HL-60 (cell line): ENCODE data around the gene NMNAT2.

ENCODE experiments used
- DNase-seq, 2 experiments: peaks; one replicate each; pipeline ENCODE4 v3.0.0-alpha.2; 2010 to 2020; ENCODE audit warnings: low read depth in 1 of 2, low spot score in 1 of 2
- H3K27ac ChIP-seq: fragments of 250-450 bp; sonication (Bioruptor Pico); replicated peaks from 2 replicates; pipeline ENCODE4 v1.5.1; 2020; ENCODE audit warnings: mild to moderate bottlenecking, moderate library complexity
- H3K27me3 ChIP-seq: fragments of 250-450 bp; sonication (Bioruptor Pico); 2 replicates; pipeline ENCODE4 v1.5.1; 2021; ENCODE audit warnings: mild to moderate bottlenecking, moderate library complexity; ENCODE audit not compliant: insufficient read depth, poor library complexity, severe bottlenecking
- H3K4me3 ChIP-seq: replicated peaks from 2 replicates; pipeline ENCODE4 v1.5.1; 2011; ENCODE audit warnings: mild to moderate bottlenecking, control low read depth, low read length; ENCODE audit not compliant: insufficient read depth
- CTCF ChIP-seq: IDR thresholded peaks from one replicate; pipeline ENCODE4 v1.5.1; 2011; ENCODE audit warnings: low read length, control low read depth, inconsistent platforms; ENCODE audit not compliant: insufficient read depth
- GABPA ChIP-seq: IDR thresholded peaks from 2 replicates; pipeline ENCODE4 v1.6.1; 2012; ENCODE audit warnings: low read depth
- POLR2AphosphoS5 ChIP-seq: IDR thresholded peaks from 2 replicates; pipeline ENCODE4 v1.6.1; 2012; ENCODE audit warnings: low read depth
- REST ChIP-seq: IDR thresholded peaks from 2 replicates; pipeline ENCODE4 v1.6.1; 2012; ENCODE audit warnings: low read depth; ENCODE audit not compliant: insufficient replicate concordance
- SPI1 ChIP-seq: IDR thresholded peaks from 2 replicates; pipeline ENCODE4 v1.6.1; 2012; ENCODE audit warnings: low read depth, mild to moderate bottlenecking, borderline replicate concordance

Gene NMNAT2

GRCh38 chr1:183300395-183300794, 117.8 kb downstream of the NMNAT2 start:
- no peak for DNase-seq
- H3K4me3 ChIP-seq = no peak overlapping the region
- no peak overlapping the region for H3K27ac ChIP-seq
- TF ChIP-seq SPI1 = no peak
- no peak for TF ChIP-seq POLR2AphosphoS5
- TF ChIP-seq GABPA = no peak
- no peak for TF ChIP-seq CTCF
- no peak for TF ChIP-seq REST
- no peaks in the 10 kb centered on the region for H3K27me3 ChIP-seq

GRCh38 chr1:183296782-183297181, 121.4 kb downstream of the NMNAT2 start:
- no peaks in the 10 kb centered on the region for H3K27me3 ChIP-seq
- DNase-seq = no peak
- TF ChIP-seq POLR2AphosphoS5 = no peak
- H3K27ac ChIP-seq = no peak overlapping the region
- H3K4me3 ChIP-seq = no peak overlapping the region

DNA sequence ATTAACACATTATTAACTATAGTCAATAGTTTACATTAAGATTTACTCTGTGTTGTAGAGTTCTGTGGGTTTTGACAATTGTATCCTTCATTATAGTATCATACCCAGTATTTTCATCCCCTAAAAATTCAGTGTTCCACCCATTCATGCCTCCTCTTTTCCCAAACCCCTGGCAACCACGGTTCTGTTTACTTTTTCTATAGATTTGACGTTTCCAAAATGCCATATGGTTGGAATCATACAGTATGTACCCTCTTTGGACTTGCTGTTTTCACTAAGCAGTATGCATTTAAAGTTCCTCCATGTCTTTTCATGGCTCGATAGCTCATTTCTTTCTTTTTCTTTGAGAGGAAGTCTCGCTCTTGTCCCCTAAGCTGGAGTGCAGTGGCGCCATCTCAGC, 122.7 kb downstream of the NMNAT2 start:
- TF ChIP-seq SPI1 (no peak), GABPA (no peak), REST (no peak), POLR2AphosphoS5 (no peak)

GRCh38 chr1:183293876-183294275, 124.3 kb downstream of the NMNAT2 start:
- DNase-seq = no peak
- no peak for TF ChIP-seq CTCF
- no peak for TF ChIP-seq GABPA
- no peak for TF ChIP-seq REST
- TF ChIP-seq POLR2AphosphoS5 = no peak
- Histone ChIP-seq H3K27me3 (no peaks in the 10 kb centered on the region), H3K27ac (no peak overlapping the region), H3K4me3 (no peak overlapping the region)

More for the DNA sequence above, 122.7 kb downstream of the NMNAT2 start:
- Histone ChIP-seq H3K27me3 (no peaks in the 10 kb centered on the region), H3K4me3 (no peak overlapping the region), H3K27ac (no peak overlapping the region)
- DNase-seq = no peak
